DMS79 (cell line): Measurements from ENCODE around the gene FAM124A.

Experiments
- DNase-seq: peaks from one replicate; lab custom pipeline; 2025; lab: John Stamatoyannopoulos, UW

Gene FAM124A

DNA sequence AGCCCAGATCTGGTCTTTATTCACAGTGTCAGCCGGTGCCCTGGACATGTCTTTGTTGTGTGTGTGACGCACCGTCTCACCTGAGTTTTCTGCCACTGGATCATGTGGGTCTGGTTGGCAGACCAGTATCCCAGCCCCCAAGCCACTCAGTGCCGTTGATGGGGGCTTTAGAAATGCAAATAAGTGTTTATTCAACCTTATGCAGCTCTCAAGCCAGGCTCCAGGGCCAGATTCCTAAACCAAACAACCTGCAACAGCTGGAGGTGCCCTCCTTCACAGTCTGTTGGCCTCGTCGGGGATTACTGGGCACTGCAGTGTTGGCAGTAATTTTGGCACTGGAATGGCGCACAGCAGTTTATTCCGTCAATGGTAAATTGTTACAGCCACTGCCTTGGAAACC lies 21.6 kb downstream of the FAM124A start:
- no peak for DNase-seq

DNA sequence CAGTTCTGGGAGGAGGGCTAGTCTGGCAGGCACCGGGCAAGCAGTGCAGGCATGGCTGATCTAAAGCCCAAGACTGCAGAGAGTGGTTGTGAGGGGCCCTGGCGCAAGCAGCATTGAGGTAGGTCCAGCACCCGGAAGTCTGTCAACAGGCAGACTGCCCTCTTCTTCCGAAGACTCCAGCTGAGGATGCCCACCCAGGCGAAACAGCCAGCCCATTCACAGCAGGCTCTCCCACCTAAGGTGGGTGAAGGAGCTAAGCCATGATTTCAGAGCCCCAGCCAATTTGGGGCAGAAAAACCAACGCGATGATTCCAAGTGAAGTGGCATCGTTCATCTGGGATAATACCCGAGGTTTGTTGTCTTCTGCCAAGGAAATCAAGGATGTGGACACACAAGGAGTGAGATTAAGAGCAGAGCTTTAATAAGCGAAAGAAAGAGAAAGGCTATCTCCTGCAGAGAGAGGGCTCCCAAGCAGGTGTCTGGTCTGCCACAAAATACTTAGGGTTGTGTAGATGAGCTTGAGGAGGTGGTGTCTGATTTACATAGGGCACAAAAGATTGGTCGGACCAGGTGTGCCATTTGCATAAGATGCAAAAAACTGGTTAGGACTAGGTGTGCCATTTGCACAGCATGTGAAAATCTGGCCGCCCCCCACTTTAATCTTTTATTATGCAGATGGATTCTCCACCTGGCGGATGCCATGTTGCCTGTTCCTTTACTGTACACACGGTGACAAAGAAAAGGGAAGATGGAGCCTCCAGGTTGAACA lies 22.6 kb downstream of the FAM124A start:
- DNase-seq, result no peak

DNA sequence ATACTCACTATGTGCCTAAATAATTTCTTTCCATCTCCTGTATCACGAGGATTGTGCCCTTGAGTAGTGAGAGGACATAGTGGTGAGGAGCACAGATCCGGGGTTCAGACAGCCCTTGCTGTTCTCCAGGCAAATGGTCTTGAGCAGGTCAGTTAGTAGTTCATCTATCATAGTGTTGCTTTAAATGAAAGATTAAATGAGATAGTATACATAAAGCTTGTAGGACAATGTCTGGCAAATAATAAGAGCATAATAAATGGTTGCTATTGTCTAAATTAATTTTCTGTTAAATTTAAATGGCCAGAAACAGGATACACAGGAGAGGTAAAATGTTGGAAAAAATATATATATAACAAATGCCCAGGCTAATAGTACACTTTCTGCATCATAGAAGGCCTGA lies 23.4 kb downstream of the FAM124A start:
- no peak for DNase-seq

DNA sequence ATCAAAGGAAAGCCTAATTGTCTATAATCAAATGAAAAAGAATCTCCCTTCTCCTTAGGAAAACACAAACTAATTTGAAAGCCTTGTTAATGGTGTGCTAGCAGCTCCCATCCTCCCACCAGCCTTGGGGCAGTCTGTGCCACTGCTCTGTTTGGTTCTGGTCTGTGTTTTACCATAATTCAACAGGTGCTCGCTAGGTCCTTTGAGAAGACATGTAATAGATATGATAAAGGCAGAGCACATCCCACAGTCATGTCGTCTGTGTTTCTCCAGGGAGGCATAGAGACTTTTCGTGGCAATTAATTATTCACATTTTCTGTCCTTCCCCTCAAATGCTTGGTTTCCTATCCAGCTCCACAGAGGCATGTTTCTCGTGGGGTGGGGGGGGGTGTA lies 23.8 kb downstream of the FAM124A start:
- DNase-seq, result no peak

DNA sequence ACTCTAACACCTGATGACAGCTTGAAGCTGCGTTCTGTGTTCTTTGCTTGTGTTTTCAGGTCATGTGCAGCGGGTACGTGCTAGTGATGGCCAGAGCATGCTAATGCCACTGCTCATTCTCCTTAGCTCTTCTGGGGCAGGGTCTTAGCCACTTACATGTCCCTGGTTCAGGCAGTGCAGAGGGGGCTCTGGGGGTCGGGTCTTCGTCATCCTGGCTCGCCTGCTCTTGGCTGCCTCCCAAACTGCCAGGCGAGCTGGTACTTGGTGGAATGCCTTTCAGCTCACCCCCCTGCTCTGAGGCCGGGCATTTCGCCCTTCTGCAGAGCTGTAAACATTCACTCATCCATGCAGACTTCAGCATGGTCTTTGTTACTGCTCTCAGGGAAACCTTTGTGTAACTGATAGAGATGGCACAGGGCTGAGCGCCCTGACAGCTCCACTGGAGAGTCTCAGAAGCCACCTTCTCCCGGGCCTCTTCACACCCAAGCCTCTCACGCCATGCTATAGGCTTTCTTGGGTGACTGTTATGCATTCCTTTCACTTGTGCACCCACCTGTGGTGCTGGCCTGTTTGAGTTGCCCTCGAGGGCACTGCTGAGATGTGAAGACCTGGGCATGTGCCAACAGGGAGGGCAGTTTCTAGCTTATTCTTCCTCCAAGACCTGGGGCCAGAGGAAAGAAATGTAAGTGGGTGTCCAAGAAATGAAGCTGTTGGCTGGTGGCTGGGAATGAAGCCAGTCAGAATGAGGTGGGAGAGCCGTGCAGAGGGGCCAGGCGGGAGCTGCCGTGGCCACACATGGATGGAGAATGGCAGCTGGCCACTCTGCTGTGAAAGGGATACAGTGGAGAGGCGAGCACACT lies 24.4 kb downstream of the FAM124A start:
- peak; percentile 85 for DNase-seq

DNA sequence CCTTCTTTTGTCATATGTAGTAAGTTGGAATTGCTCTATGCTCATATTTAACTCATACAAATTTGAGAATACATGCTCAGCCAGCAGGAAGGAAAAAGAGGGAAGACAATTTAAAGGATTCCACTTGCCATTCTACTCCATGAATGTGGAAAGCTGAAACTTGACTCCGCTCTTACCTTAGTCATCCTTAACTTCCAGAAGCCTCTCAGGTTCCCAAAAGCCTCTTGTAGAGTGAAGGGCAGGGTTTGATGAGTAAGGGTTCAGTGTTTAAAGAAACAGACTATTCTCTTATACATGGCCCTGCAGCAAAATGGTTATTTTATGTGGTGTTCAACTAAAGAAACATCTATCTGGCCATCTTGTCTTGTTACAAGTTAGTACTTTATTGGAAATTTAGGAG lies 27.1 kb downstream of the FAM124A start:
- no peak for DNase-seq

DNA sequence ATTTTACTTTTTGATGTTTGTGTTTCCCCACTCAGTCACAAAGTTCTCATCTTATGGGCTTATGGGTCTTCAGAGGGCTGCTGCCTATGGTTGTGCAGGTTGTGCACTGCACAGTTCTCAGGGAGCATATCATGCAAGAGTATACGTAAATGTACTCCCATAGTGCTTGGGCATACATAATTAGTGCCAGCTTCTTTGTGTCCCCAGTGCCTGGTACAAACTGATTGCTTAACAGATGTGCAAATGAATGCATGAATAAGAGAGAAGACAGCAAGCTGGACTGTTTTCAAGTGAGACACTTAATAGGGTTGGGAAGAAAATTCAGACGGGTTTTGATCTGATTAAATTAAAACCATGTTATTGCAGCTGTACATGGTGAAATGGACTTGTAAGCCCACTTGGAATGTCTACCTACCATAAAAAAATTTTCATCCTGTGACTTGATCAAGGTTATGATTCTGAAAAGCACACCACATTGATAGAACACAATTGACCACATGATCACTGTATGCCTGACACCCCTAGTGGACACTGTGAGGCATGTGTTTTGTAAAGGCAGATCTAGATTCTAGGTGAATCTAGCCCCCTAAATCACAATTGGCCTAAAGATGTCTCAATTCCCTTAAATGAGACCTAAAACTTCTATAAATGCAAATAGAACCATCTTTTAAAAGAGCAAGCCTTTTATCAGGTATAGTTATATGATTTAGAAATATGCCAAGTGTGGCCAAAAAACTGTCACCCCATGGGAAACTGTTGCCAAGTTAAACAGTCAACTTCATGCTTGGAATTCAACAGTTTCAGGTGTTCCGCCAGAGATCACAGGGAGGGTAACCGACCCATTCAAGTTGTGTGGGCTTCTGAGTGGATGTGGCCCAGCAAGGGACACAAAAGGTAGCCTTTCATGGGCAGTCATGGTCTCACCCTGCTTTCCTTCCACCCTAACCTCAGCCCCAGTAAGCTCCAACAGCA lies 27.9 kb downstream of the FAM124A start:
- no peak for DNase-seq

DNA sequence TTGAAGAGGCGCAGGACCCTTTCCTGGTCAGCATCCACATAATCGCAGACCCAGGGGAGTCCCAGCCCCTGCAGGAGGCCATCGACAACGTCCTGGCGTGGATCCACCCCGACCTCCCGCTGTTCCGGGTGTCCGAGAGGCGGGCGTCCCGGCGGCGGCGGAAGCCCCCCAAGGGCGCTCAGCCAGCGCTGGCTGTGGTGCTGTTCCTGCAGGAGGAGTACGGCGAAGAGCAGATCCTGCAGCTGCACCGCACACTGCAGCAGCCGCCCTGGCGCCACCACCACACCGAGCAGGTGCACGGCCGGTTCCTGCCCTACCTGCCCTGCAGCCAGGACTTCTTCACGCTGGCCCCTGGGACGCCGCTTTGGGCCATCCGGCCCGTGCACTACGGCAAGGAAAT lies 29.3 kb downstream of the FAM124A start:
- no peak for DNase-seq

DNA sequence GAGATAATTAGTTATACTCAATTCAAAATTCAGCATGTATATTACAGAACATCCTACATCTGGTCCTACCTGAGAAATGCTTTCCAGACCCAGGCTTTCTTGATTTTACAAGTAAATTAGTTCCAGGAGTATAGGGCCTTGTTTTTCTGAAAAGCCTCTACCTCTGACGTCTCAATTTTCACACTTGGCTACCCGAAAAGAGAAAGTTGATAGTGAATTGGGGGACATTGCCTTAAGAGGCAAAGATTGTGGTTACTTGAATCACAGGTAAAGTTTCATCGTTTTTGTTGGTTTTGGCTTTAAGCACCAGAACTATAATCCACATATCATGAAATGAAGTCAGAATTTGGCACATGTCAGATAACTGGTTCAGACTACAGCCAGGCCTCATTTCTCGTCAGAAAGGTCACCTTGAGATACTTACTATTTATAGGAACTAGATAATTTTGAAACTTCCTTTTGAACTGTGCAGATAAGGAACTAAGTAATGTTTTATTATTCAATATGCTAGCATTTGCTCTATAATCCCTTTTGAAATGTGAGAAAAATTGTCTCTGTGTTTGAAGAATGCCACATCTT lies 30.8 kb downstream of the FAM124A start:
- no peak for DNase-seq

DNA sequence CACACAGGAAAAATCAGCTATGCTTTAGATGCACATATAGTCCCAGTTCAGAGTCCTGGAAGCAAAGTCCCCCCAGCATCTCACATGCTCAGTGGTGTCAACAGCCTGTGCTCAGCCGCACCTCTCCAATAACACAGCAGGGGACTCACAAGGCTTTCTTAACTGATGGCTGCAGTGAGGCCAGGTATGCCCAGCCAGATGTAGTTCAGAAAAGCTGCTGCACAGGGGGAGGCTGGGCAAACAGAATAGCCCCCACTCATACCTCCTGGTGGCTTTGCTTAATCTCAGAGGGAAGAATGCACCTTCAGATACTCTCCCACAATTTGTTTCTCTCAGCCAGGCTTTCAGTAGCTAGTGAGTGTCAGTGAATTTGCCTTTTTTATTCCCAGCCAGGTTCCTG lies 33.4 kb downstream of the FAM124A start:
- DNase-seq, result no peak

DNA sequence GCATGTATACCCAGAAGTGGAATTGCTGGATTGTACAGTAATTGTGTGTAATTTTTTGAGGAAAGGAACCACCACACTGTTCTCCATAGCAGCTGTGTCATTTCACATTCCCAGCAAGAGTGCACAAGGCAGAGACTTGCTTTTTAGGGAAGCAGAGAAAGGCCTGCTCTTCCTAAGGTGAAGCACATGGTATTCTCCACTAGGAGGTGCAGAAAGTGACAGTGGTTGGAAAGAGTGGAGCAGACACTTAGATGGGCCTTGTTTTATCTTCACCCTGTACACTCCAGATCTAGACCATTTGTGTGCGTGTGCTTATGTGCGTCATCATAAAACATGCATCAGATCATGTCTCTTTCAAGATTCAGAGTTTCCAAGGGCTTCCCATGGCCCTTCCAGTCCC lies 35.0 kb downstream of the FAM124A start:
- no peak for DNase-seq

DNA sequence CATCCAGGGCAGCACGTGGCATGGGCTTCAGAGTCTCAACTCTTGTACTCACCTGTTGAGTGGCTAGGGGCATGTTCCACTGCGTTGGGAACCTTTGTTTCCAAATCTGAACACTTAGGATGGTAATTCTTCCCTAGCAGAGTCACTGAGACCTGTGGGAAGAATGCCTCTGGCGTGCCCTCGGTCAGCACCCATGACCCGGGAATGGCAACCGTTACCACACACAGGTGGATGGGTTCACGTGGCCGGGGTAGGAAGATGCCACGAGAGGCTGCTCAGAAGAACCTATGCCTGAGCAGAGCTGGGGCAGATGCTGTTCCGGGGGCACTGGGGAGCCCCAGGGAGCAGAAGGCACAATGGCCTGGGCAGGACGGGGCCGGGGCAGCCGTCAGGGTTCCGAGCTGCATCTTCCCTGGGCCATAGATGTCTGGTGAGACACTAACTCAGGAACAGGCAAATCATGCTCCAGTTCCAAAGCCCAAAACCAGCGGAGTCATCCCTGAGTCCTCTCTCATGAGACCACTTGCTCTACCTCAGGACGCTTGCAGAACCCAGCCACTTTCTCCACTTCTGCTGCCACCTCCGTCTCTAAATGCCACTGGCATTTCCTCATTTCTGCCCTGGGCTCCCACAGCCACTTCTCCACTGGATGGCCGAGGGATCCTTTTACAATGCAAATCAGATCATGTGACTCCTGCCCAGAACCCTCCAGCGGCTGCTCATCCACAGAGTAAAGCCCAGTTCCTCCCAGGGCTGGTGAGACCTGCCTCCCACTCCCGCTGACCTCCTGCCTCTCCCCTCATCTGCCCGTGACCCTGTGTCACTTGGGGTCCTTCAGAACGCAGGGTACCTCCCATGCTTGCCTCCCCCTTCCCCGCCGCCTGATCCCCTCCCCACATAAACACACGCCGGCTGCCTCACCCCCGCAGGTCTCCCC lies 36.7 kb downstream of the FAM124A start:
- no peak for DNase-seq

DNA sequence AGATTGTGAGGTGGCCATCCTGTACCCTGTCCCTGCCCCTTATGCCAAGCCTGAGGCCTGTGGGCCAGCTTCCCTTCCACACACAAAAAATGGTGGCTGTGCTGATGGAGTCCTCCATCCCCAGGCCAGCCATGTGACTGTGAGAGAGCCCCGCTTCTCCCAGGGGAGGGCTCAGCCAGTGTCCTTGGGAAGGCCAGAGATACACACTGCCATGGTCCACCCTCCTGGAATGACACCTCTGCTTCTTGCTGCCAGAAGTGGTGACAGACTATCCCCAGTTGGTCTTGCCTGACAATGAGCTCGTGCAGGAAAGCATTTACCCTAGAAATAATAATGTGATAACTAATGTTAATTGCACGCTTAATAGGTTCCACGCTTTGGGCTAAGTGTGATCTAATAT lies 38.0 kb downstream of the FAM124A start:
- no peak for DNase-seq

DNA sequence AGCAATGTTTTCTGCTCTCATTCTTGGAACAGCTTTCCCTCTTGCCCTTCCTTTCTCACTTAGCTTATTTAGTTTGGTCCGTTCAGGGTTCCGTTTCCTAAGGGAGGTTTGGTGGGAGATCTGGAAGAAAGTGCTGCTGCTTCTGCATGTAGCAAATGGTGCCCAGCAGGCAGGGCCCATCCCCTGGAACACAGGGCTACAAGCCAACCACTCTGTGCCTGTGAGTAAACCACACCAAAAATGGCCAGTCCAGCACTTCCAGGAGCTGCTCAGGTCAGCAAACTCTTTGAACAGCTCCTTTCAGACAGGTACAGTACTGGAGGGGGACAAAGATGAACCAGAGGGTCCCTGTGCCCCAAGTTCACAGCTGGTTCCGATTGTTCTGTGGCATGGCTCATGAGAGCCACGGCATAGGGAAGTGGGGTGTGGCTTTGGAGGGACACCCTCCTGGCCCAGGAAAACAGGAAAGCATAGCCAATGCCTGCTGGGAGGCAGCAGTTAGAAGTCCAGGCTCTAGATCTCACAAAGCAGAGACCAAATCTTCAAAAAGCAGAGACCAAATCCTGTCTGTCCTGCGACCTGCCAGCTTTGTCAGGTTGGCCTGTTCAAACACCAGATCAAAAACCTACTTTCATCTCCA lies 39.5 kb downstream of the FAM124A start:
- DNase-seq, result no peak

DNA sequence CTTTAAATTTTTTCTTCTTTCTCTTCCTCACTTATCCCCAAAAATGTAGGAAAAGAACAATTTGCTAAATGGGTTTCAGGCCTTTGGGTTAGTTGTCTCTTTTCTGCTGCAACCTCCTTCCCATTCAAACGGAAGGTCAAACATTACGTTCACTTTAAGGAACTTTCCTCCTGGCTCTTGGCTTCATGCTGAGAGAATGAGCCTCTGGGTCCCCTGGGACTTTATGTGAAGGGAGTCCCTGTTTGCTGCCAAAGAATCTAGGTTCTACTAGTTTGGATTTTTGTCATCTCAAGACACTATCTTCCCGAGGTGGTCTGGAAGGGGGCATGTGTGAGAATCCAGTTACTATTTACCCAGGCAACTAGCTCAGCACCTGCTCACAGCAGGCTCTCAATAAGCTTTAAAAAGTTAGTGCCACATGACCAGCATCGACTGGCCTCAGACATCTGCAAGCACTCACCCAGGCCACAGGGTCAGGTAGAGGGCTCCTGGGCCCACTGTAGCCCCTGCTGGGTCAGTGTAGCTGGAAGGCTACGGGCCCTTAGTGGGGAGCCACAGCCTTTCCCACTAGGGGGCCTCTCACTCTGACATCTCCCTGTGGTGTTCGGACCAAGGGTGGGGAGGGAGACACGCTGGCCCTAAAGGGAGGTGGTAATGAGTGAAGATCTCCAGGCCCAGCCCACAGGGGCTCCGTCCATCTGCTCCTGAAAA lies 40.5 kb downstream of the FAM124A start:
- DNase-seq, result no peak

DNA sequence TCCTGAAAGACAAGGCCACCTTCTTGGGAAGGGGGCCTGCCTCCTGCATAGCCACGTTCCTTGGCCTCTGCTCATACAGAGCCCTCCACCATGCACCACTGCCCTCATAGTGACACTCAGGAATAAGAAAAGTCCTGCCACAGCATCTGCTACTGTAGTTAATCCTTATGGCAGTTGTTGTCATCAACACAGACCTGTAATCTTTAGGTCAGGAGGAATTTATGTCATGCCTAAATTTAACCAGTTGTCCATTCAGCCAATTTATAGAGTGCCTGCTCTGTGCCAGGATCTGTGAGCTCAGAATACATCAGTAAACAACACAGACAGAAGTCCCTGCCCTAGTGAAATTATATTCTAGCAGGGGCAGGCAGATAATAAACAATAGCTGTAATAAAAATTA lies 44.4 kb downstream of the FAM124A start:
- peak; percentile 17 for DNase-seq

DNA sequence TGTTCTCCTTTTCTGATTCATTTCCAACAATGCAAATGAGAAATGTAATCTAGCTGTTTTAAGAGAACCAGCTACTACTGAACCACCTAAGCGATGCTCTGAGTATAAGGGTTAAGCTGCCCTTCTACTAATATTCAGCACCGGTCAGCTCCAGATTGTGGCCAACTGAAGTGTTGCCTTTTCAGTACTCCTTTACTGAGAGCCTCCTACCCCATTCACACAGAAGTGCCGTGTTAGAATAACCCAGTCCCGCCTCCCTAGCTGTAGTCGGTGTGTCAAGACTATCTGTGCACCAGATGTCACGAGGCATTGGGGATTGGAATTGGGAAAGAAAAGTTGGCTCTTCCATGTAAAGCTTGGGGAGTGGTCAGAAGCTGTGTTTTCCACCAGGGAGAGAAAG lies 45.4 kb downstream of the FAM124A start:
- no peak for DNase-seq

DNA sequence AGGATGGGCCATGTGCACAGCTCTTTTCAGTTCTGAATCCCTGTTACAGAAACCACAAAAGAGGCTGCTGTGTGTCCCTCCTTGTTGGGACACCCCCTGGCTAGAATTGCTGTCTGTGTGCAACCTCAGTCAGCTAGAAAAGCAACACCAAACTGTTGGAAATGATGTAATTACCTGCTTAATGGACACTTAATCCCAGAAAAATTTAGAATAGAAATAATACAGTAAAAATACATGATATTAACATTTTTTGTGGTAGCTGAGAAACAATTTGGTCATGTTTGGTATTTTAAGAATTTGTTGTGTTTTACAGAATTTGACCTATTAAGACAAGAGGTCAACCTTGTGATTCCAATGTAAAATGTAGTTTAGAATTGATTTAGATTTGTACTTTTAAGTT lies 46.8 kb downstream of the FAM124A start:
- no peak for DNase-seq

DNA sequence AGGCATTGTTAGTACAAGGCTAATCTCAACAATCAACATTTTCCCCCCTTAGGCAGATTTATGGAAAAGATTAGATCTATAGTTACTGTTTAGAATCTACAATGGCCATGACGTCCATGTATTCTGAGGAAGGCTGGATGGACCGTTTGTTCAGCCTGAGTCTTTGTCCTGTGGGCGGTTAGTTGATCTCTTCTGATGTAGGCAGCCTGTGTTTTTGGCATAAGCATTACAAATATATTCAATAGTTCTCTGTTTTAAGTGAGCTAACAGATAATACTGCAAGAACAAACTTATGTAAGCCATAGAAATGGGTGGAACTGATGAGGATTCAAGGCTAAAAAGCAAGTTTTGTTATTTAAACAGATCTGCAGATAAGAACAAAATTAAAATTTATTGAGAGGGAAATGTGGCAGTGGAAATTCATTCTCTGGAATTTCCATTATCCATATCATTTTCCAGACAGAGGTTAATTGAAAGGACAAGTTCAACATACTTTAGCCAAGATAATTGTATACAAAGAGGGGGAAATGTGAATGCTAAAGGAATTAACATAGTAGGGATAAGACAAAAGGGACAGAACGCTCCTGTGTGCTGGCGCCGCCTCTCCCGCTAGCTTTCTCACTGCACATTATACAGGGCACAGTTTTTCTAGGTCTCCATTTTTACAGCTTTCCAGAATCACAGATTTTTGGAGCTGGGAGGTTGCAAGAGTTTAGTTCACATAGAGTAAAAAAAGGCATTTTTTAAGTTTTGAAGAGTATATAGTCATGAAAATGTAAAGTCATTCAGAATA lies 48.6 kb downstream of the FAM124A start:
- DNase-seq, result no peak
